Liver (tissue), 9 donors: ENCODE data around the gene AFMID. TPM values are rescaled to one million over a fixed set of nuclear protein-coding genes. Genes with fewer than 3 reads are reported as not detected.

Experiments used
- DNase-seq: peaks from one replicate; pipeline ENCODE4 v3.0.0-alpha.2; 2017; ENCODE audit warnings: low spot score
- H3K27ac ChIP-seq, 2 donors: one replicate each; pipeline ENCODE4 v1.7.0; 2013; ENCODE audit warnings: inconsistent platforms in 2 of 2, low read length in 2 of 2, control low read depth in 1 of 2, low read depth in 1 of 2, mild to moderate bottlenecking in 1 of 2
- H3K27me3 ChIP-seq, 4 donors: one replicate each; pipeline versions ENCODE4 v1.6.1 to v1.7.0; 2013; ENCODE audit warnings: low read length in 3 of 4, inconsistent platforms in 1 of 4, mild to moderate bottlenecking in 1 of 4, moderate library complexity in 1 of 4; ENCODE audit not compliant: control insufficient read depth in 4 of 4, insufficient read depth in 4 of 4
- H3K36me3 ChIP-seq, 4 donors: one replicate each; pipeline versions ENCODE4 v1.6.1 to v1.7.0; 2013; ENCODE audit warnings: low read length in 3 of 4, mild to moderate bottlenecking in 3 of 4, low read depth in 1 of 4, moderate library complexity in 1 of 4; ENCODE audit not compliant: control insufficient read depth in 4 of 4, insufficient read depth in 3 of 4
- H3K4me1 ChIP-seq, 4 donors: one replicate each; pipeline versions ENCODE4 v1.6.1 to v1.7.0; 2013; ENCODE audit warnings: low read length in 3 of 4, mild to moderate bottlenecking in 3 of 4, moderate library complexity in 1 of 4; ENCODE audit not compliant: control insufficient read depth in 4 of 4, insufficient read depth in 4 of 4
- H3K4me3 ChIP-seq, 3 donors: one replicate each; pipeline versions ENCODE4 v1.6.1 to v1.7.0; 2013; ENCODE audit warnings: low read length in 3 of 3, control low read depth in 1 of 3, low read depth in 1 of 3, mild to moderate bottlenecking in 1 of 3
- H3K9ac ChIP-seq, 2 donors: one replicate each; pipeline ENCODE4 v1.7.0; 2013; ENCODE audit warnings: low read length in 2 of 2, mild to moderate bottlenecking in 2 of 2, moderate library complexity in 2 of 2, control low read depth in 1 of 2, low read depth in 1 of 2
- H3K9me3 ChIP-seq, 4 donors: one replicate each; pipeline versions ENCODE4 v1.6.1 to v1.7.0; 2013; ENCODE audit warnings: low read length in 3 of 4; ENCODE audit not compliant: control insufficient read depth in 4 of 4
- ATF3 ChIP-seq: IDR thresholded peaks from 2 replicates; pipeline ENCODE4 v1.6.1; 2016; ENCODE audit warnings: antibody characterized with exemption
- CTCF ChIP-seq: fragments of 150-350 bp; IDR thresholded peaks from 2 replicates; pipeline ENCODE4 v1.5.1; 2017; ENCODE audit warnings: improper control_type of control experiment, low read depth, low read length; ENCODE audit not compliant: missing input control
- FOXA1 ChIP-seq: IDR thresholded peaks from 2 replicates; pipeline ENCODE4 v1.6.1; 2016; ENCODE audit warnings: antibody characterized with exemption
- FOXA2 ChIP-seq: IDR thresholded peaks from 2 replicates; pipeline ENCODE4 v1.6.1; 2016; ENCODE audit warnings: antibody characterized with exemption
- HNF4A ChIP-seq, 2 donors: conservative IDR thresholded peaks; 2 replicates each; pipeline ENCODE4 v1.6.1; 2016; ENCODE audit warnings: antibody characterized with exemption in 2 of 2, mild to moderate bottlenecking in 2 of 2
- JUND ChIP-seq, 2 donors: IDR thresholded peaks; 2 replicates each; pipeline ENCODE4 v1.6.1; 2016; ENCODE audit warnings: antibody characterized with exemption in 2 of 2
- MAX ChIP-seq: IDR thresholded peaks from 2 replicates; pipeline ENCODE4 v1.6.1; 2016; ENCODE audit warnings: antibody characterized with exemption
- NR2F2 ChIP-seq: IDR thresholded peaks from 2 replicates; pipeline ENCODE4 v1.6.1; 2016; ENCODE audit warnings: antibody characterized with exemption
- RAD21 ChIP-seq, 2 donors: IDR thresholded peaks; 2 replicates each; pipeline ENCODE4 v1.6.1; 2016; ENCODE audit warnings: antibody characterized with exemption in 2 of 2, mild to moderate bottlenecking in 2 of 2
- REST ChIP-seq: IDR thresholded peaks from 2 replicates; pipeline ENCODE4 v1.6.1; 2016; ENCODE audit warnings: antibody characterized with exemption, mild to moderate bottlenecking
- SP1 ChIP-seq: IDR thresholded peaks from 2 replicates; pipeline ENCODE4 v1.6.1; 2018; ENCODE audit warnings: antibody characterized with exemption, mild to moderate bottlenecking
- TAF1 ChIP-seq: conservative IDR thresholded peaks from 2 replicates; pipeline ENCODE4 v1.6.1; 2016; ENCODE audit warnings: antibody characterized with exemption, mild to moderate bottlenecking
- YY1 ChIP-seq: IDR thresholded peaks from 2 replicates; pipeline ENCODE4 v1.6.1; 2016; ENCODE audit warnings: antibody characterized with exemption, mild to moderate bottlenecking
- ZBTB33 ChIP-seq: IDR thresholded peaks from 2 replicates; pipeline ENCODE4 v1.6.1; 2016; ENCODE audit warnings: antibody characterized with exemption
- WGBS: extraction: QIAGEN DNeasy Blood & Tissue Kit; methylation state at CpG from one replicate; pipeline ENCODE4 v1.1.7; 2013; 5-methylcytosine and 5-hydroxymethylcytosine counted together
- polyA plus RNA-seq, 2 donors: library from polyadenylated mRNA; stranded (reverse) in 1 of 2; unstranded in 1 of 2; fragments of 200-250 nt in 1 of 2; fragments of >200 nt in 1 of 2; fragmentation: Nextera tagmentation in 1 of 2; extraction: Ambion mirVana in 1 of 2; gene quantifications; one replicate each; pipeline versions ENCODE4 v1.2.1 to v1.2.3, GENCODE V29; 2013 to 2015
- total RNA-seq, 2 donors: library from RNA; depleted of rRNA; stranded (reverse); fragments of >200 nt; gene quantifications; one replicate each; pipeline ENCODE4 v1.2.3, GENCODE V29; 2014
- donor health status: healthy.
- donor health status: healthy.
- donor health status: healthy.
- donor health status: healthy.
- donor health status: healthy.

Gene AFMID
- total and polyA plus RNA-seq, 4 donors = 73.4 to 201 (median 138) TPM

- TF ChIP-seq SP1 (peak; percentile 51), MAX (no peak)
- WGBS = 80% methylated on average over 13 of the region's 13 CpGs
- no peaks in the 10 kb centered on the region for H3K27me3 ChIP-seq
These were observed 54.3 kb downstream of the AFMID start for GRCh38 chr17:78241277-78242023.

GRCh38 chr17:78242024-78242742 lies 55.0 kb downstream of the AFMID start:
- no peaks in the 10 kb centered on the region for H3K4me1 ChIP-seq
- H3K27me3 ChIP-seq = no peaks in the 10 kb centered on the region
- no peak overlapping the region for H3K27ac ChIP-seq
- no peak overlapping the region for H3K4me3 ChIP-seq
- TF ChIP-seq FOXA2 = no peak
- no peak for TF ChIP-seq MAX
- TF ChIP-seq TAF1 = no peak
- no peak for TF ChIP-seq YY1
- no peak for TF ChIP-seq RAD21 (IDR thresholded peaks at IDR 0.05)
- no peak for TF ChIP-seq REST
- TF ChIP-seq NR2F2 = no peak
- no peak for TF ChIP-seq JUND (IDR thresholded peaks at IDR 0.05)
- TF ChIP-seq ATF3 = no peak
- no peak for TF ChIP-seq ZBTB33
- TF ChIP-seq HNF4A (conservative IDR thresholded peaks at IDR 0.05) = no peak
- no peak for TF ChIP-seq FOXA1
- no peak for TF ChIP-seq CTCF
- no peaks in the 10 kb centered on the region for H3K36me3 ChIP-seq
- no peak overlapping the region for H3K9ac ChIP-seq
- WGBS = 85% methylated on average over 21 of the region's 21 CpGs
- no peak for DNase-seq
- H3K9me3 ChIP-seq = no peaks in the 10 kb centered on the region

More at GRCh38 chr17:78241277-78242023, 54.3 kb downstream of the AFMID start:
- Histone ChIP-seq H3K4me3 (no peak overlapping the region), H3K27ac (no peak overlapping the region), H3K36me3 (no peaks in the 10 kb centered on the region), H3K9me3 (no peaks in the 10 kb centered on the region), H3K9ac (no peak overlapping the region), H3K4me1 (no peaks in the 10 kb centered on the region)
- DNase-seq = no peak
